Dendritic cell treated with granulocyte-macrophage colony-stimulating factor and Interleukin-4, amounts not matched to agents 40 ng/mL and 50 ng/mL, for 4 days (primary cell): ENCODE data around the gene PNP.

Source experiments
- H3K27ac Mint-ChIP-seq: one replicate; pipeline ENCODE4 v1.8.0; 2022; ENCODE audit warnings: mild to moderate bottlenecking, mixed read lengths
- H3K27me3 Mint-ChIP-seq: one replicate; pipeline ENCODE4 v1.8.0; 2022; ENCODE audit warnings: mild to moderate bottlenecking, mixed read lengths
- H3K36me3 Mint-ChIP-seq: one replicate; pipeline ENCODE4 v1.8.0; 2022; ENCODE audit warnings: low read depth, mixed read lengths
- H3K4me1 Mint-ChIP-seq: one replicate; pipeline ENCODE4 v1.8.0; 2022; ENCODE audit warnings: low read depth, mixed read lengths
- H3K4me3 Mint-ChIP-seq: one replicate; pipeline ENCODE4 v1.8.0; 2022; ENCODE audit warnings: mild to moderate bottlenecking, moderate library complexity, mixed read lengths
- H3K9me3 Mint-ChIP-seq: one replicate; pipeline ENCODE4 v1.8.0; 2022; ENCODE audit warnings: mixed read lengths
- intact Hi-C: fragments of 100-400 bp; cut with micrococcal nuclease; formaldehyde crosslinking; loops from one replicate; pipeline ENCODE4 v1.15.0; 2022

PNP gene

DNA sequence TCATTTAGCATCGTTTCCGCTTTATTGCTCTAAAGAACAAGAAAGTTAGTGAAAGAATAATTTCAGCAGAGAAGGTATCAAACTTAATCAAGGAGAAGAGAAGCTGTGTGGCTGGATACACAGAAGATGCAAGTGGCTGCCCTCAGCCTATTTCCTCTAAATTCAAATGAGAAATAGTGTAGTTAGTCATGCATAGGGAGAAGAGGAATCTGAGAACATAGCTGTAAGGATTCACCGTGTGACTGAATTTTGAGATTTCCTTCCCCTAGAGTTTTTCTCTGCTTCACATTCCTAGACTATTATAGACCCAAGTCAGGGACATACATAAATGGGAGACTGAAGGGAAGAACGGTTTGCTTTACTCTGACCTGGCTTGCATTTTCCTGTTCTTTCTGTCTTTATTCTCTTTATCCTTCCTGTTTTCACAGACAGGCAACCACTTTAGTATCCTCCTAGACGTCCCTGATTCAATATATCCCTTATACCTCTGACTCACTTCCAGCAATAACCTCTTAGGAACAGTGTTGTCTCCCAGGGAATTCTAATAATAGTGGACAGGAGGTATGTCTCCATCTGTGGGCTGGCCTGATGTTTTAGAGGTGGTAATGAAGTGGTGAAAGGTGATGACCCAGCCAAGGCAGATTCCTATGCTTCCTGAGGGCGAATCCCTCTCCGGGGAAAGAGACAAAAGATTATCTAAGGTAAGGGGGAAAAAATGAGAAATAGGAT is 43.1 kb downstream of the PNP start:
- H3K36me3 Mint-ChIP-seq = no peaks in the 10 kb centered on the region
- H3K4me3 Mint-ChIP-seq = no peak overlapping the region
- H3K9me3 Mint-ChIP-seq = no peaks in the 10 kb centered on the region
- peaks cover 25% of the 10 kb centered on the region for H3K4me1 Mint-ChIP-seq
- intact Hi-C loops = no loop called here
- H3K27ac Mint-ChIP-seq = no peak overlapping the region
- peaks cover 4% of the 10 kb centered on the region for H3K27me3 Mint-ChIP-seq

DNA sequence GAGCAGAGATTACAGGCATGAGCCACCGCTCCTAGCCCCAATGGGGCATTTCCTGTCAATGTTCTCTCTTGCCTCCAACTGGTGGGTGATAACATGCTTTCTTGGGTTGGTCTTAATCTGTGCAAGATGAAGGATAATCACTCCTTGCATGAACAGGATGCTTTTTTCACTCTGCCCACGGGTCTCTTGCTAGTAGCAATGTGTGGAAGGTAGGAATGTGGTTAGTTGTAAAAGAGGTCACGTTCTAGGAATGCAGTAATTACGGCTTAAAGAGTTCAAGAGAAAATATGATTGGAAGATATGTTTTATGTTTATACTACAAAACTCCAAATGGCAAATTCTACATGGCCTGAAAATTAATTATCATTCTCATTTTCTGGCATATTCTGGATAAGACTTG is 46.6 kb downstream of the PNP start:
- Mint-ChIP-seq H3K27ac (no peak overlapping the region), H3K4me3 (no peak overlapping the region), H3K9me3 (no peaks in the 10 kb centered on the region), H3K4me1 (peaks cover 19% of the 10 kb centered on the region), H3K36me3 (no peaks in the 10 kb centered on the region), H3K27me3 (peaks cover 4% of the 10 kb centered on the region)
- intact Hi-C loops = no loop called here

DNA sequence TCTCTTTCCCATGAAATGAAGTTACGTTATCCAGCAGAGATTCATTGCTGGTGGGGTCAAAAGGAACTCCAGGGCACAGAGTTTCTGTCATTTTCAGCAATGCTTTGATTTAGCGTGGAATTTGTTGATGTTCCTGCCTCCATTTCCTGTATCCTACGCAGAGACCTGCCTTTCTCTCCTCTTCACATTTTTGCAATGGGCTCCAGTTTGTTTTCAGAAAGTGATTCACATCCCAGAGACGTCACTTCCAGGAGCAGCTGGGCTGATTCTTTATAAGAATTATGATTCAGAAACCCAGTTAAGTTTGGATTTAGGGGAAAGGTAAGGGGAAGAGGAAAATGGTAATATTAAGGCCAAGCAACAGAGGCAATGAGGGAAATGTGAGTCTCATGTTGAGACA is 47.7 kb downstream of the PNP start:
- no peak overlapping the region for H3K27ac Mint-ChIP-seq
- H3K27me3 Mint-ChIP-seq = peaks cover 4% of the 10 kb centered on the region
- H3K4me3 Mint-ChIP-seq = no peak overlapping the region
- no peaks in the 10 kb centered on the region for H3K9me3 Mint-ChIP-seq
- intact Hi-C loops = no loop called here
- H3K4me1 Mint-ChIP-seq = peaks cover 9% of the 10 kb centered on the region
- no peaks in the 10 kb centered on the region for H3K36me3 Mint-ChIP-seq

DNA sequence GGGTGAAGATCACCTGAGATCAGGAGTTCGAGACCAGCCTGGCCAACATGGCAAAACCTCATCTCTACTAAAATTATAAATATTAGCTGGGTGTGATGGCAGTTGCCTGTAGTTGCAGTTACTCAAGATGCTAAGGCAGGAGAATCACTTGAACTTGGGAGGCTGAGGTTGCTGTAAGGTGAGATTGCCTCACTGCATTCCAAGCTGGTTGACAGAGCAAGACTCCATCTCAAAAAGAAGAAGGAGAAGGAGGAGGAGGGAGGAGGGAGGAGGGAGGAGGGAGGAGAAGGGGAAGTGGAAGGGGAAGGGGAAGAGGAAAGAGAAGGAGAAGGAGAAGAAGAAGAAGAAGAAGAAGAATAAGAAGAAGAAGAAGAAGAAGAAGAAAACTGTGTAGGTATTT is 53.1 kb downstream of the PNP start:
- Mint-ChIP-seq H3K27me3 (no peaks in the 10 kb centered on the region), H3K27ac (no peak overlapping the region), H3K9me3 (no peaks in the 10 kb centered on the region), H3K4me3 (no peak overlapping the region), H3K36me3 (no peaks in the 10 kb centered on the region), H3K4me1 (peaks cover 9% of the 10 kb centered on the region)
- intact Hi-C loops = loop anchor here (10.0 kb wide), 1 partner anchor 48 kb away; no protein-coding TSS in a partner anchor

DNA sequence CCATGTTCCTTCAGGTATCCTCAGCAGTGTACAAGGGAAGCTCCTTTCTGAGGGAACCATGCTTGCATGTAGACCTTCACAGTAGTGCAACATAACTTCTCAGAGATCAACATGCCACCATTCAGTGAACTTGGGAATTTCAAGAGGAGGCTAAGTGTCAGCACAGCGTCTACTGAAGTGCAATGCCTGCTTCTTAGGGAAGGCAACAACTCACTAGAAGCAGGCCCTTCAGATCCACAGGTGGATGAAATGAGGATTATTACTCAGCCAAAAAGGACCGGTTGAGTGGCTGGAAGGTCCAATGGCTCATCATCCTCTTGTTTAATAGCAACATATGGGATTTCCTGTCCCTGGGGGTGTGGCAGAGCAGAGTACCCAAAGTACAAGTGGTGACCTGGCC is 54.8 kb downstream of the PNP start:
- no peaks in the 10 kb centered on the region for H3K36me3 Mint-ChIP-seq
- H3K9me3 Mint-ChIP-seq = no peaks in the 10 kb centered on the region
- intact Hi-C loops = loop anchor here (10.0 kb wide), 1 partner anchor 49 kb away; no protein-coding TSS in a partner anchor

More for the DNA sequence above, 54.8 kb downstream of the PNP start:
- Mint-ChIP-seq H3K27ac (no peak overlapping the region), H3K4me1 (peaks cover 14% of the 10 kb centered on the region), H3K4me3 (no peak overlapping the region), H3K27me3 (peaks cover 2% of the 10 kb centered on the region)
